ENCODE measurements around the gene SYMPK.

DNA sequence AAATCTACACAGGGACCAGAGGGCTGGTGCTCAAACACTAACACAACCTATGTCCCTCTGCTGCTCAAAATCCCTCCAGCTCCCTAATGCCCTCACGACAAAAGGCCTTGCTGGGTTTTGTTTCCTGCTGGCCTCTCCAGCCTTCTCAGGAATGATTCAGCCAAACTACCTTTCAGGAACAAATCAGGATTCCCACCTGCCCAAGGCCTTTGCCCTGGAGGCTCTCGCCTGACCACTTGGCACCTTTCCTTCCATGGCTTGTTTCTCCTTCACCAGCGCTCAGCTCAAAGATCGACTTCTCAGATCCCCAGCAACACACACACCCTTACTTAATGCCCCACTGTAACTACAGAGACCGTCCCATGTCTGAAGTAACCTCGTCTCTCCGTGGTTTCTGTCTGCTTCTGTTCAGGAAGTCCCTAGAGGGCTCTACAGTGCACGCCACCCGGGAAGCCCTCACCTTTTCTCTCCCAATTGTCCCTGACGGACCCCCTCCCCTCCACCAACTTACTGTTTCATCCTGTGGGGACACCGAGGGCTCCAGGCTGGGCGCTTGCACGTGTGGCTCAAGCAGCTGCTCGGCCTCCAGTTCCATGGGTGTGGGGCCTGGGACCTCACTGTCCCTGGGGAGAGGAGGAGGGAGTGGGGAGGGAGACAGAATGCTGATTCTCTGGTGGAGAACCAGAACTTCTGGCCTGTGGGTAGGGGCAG is 90.7 kb downstream of the SYMPK start:
- no peak for TF ChIP-seq CSDC2 (CRISPR knock-in tag; IDR thresholded peaks at IDR 0.05)
- TF ChIP-seq ZNF70 (CRISPR knock-in tag; IDR thresholded peaks at IDR 0.05), result no peak
- no peak for TF ChIP-seq ZNF8 (CRISPR knock-in tag; IDR thresholded peaks at IDR 0.05)
- TF ChIP-seq ZFP3 (CRISPR knock-in tag; IDR thresholded peaks at IDR 0.05), result no peak
- no peak for TF ChIP-seq ZFP30 (CRISPR knock-in tag; IDR thresholded peaks at IDR 0.05)
- TF ChIP-seq, protein P1, sequence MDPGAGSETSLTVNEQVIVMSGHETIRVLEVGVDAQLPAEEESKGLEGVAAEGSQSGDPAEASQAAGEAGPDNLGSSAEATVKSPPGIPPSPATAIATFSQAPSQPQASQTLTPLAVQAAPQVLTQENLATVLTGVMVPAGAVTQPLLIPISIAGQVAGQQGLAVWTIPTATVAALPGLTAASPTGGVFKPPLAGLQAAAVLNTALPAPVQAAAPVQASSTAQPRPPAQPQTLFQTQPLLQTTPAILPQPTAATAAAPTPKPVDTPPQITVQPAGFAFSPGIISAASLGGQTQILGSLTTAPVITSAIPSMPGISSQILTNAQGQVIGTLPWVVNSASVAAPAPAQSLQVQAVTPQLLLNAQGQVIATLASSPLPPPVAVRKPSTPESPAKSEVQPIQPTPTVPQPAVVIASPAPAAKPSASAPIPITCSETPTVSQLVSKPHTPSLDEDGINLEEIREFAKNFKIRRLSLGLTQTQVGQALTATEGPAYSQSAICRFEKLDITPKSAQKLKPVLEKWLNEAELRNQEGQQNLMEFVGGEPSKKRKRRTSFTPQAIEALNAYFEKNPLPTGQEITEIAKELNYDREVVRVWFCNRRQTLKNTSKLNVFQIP (CRISPR knock-in tag; IDR thresholded peaks at IDR 0.05; ENCODE audit: borderline replicate concordance, low read depth), result no peak
- TF ChIP-seq CREB5 (CRISPR knock-in tag; IDR thresholded peaks at IDR 0.05; ENCODE audit: low read depth), result no peak
- TF ChIP-seq TOX (CRISPR knock-in tag; IDR thresholded peaks at IDR 0.05; ENCODE audit: borderline replicate concordance), result no peak
